CD4-positive, alpha-beta T cell treated with Interleukin-15 for 4 hours (primary cell): ENCODE results near the gene JUN.
A peak's percentile ranks its signal among the peaks of the same experiment; 100 is the strongest.
"Not testable (repeated sequence)": the region's sequence is repeated elsewhere in the genome, so short reads cannot be mapped to it uniquely, and the experiment has no call there.

Source experiments
- DNase-seq: peaks from one replicate; pipeline ENCODE4 v3.0.0-alpha.2; 2020; ENCODE audit warnings: low spot score

Gene JUN

GRCh38 chr1:58808077-58808476, 24.2 kb upstream of the JUN start:
- no peak for DNase-seq

DNA sequence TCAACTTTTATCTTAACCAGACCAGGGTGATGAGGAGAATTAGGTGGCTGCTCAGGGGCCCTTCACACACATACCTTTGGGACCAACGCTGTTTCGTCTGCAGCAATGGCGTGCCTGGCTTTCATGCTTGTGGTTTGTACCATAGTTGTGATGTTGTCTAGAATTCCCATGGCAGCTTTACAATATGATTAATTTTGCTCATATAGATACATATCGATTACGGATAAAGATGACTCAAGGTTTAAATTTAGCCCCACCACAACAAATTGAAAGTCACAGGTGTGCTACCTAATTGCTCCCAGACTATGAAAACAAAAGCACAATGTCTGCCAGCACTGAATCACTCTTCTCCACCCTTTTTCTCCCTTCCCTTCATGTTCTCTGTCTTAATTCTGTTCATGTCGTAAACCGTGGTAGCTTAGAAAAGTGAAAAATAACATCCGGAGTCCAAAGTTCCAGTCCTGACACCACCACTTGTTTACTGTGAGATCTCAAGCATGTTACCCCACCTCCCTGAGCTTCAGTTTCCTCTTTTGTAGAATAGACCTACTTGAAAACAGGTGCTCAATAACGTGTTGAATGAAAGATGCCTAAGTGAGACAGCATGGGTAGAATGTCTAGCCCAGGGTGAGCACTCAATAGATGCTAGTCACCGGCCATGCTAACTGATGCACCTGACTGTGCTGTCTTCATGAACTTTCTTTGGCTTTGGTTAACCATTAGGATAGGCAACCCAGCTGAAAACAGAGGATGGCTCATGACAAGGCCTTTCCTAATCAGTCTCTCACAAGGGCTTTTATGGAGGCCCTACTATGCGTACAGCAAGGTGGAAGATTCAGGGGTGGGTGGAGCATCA, 22.1 kb upstream of the JUN start:
- DNase-seq: no peak

DNA sequence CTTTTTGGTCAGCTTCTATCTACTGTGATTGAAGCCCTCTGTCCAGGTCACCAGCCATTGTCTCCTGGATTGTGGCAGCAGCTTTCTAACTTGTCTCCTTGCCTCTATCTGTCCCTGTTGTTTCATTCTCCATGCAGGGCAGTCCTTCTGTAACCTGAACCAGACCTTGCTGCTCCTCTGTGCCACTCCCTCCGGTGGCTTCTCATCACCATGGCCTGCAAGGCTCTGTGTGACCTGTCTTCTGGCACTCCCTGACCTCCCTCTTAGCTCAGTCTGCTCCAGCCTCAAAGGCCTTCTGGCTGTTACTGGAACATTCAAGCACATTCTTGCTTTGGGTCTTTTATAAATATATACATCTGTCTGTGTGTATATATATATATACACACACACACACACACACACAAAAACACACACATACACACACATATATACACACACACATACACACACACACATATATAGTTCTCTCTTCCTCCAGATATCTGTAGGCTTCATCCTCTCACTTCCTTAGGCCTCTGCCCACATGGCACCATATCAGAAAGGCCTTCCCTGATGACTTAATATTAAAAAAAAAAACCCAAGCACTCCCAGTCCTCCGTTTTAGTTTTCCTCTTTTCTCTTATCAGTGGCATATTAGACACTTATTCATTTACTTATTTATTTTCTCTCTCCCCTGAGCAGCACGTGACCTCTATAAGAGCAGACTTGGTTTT, 21.2 kb upstream of the JUN start:
- no peak for DNase-seq

DNA sequence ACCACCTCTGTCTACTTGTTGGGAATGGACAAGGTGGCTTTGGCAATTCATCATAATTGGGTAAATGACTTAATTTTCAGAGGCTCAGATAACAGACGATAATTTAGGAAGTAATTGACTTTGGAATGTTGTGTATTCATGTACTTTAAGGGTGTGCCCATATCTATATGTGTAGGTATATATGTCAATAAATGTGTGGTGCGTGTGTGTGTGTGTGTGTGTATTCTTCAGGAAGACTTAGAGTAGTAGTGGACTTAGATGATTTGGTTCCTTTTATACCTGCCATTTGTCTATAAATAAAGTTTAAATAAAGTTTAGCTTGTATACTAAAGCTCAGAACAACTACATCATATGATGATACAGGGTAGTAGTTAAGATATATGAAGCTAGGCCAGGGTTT, 20.0 kb upstream of the JUN start:
- no peak for DNase-seq

- DNase-seq: no peak
Observed at GRCh38 chr1:58802640-58803399, 19.0 kb upstream of the JUN start.

DNA sequence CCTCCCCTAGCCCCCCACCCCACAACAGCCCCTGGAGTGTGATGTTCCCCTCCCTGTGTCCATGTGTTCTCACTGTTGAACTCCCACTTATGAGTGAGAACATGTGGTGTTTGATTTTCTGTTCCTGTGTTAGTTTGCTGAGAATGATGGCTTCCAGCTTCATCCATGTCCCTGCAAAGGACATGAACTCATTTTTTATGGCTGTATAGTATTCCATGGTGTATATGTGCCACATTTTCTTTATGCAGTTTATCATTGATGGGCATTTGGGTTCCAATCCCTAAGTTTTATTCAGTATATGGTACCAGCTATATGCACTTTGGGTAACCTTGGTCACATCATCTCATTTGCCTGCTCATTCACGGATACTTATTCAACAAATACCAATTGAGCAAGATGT, 17.4 kb upstream of the JUN start:
- DNase-seq: not testable (repeated sequence)

DNA sequence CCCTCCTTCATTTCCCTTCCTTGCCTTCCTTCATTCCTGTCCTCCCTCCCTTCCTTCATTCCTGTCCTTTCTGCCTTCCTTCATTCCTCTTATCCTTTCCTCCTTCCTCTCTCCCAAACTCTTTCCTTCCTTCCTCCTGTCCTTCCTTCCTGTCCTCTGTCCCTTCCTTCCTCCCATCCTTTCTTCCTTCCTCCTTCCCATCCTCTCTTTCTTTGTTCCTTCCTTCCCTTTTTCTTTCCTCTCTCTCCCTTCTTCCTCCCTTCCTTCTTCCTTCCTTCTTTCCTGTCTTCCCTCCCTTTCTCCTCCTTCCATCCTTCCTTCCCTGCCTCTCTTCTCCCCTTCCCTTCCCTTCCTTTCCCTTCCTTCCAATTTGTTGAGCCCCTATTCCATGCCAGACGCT, 15.8 kb upstream of the JUN start:
- no peak for DNase-seq

- DNase-seq: no peak
Observed at GRCh38 chr1:58798910-58799442, 15.1 kb upstream of the JUN start.

- no peak for DNase-seq
Observed at GRCh38 chr1:58796416-58796815, 12.6 kb upstream of the JUN start.

GRCh38 chr1:58794585-58794984, 10.7 kb upstream of the JUN start:
- no peak for DNase-seq

GRCh38 chr1:58792846-58793245, 9.0 kb upstream of the JUN start:
- no peak for DNase-seq

DNA sequence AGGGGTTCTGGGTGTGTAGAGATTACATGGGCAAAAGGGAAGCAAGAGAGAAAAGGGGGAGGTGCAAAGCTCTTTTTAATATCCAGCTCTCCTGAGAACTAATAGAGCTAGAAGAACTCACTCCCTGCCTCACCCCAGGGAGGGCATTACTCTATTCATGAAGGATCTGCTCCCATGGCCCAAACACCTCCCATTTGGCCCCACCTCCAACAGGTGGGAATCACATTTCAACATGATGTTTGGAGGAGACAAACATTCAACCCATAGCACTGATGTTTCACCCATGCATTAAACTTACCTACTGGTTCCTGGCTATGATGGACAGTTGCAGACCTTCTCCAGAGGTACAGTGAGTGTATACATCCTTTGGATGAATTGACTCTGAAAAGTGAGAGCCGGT, 7.3 kb upstream of the JUN start:
- DNase-seq: no peak

DNA sequence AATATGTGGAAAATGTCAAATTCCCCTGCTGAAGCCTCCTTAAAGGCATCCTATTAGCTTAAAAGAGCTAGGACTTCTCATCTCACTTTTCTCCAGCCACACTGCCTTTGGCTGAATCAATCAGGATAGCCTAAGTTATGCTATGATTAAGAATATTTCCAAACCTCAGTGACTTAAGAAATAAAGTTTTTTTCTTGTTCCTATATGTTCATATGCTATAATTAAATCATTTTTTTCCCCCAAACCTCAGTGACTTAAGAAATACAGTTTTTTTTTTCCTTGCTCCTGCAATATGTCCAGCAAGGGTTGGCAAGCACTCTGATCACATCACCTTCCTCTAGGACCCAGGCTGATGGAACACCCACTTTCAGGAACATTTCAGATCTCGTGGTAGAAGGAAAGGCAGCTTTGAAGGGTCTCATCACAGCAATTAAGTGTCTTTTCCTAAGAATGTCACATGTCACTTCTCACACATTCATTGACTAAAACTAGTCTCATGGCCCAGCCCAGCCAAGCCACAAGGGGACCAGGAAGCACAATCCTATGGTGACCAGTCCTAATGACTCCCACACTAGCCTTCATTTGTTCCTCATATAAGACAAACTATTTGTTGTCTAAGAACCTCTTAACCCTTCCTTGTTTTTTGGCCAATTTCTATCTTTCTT, 6.3 kb upstream of the JUN start:
- DNase-seq: no peak

GRCh38 chr1:58789322-58789856, 5.5 kb upstream of the JUN start:
- no peak for DNase-seq

- DNase-seq: no peak
Observed at GRCh38 chr1:58788259-58788658, 4.4 kb upstream of the JUN start.

- no peak for DNase-seq
Observed at GRCh38 chr1:58786927-58787245, 3.0 kb upstream of the JUN start.

DNA sequence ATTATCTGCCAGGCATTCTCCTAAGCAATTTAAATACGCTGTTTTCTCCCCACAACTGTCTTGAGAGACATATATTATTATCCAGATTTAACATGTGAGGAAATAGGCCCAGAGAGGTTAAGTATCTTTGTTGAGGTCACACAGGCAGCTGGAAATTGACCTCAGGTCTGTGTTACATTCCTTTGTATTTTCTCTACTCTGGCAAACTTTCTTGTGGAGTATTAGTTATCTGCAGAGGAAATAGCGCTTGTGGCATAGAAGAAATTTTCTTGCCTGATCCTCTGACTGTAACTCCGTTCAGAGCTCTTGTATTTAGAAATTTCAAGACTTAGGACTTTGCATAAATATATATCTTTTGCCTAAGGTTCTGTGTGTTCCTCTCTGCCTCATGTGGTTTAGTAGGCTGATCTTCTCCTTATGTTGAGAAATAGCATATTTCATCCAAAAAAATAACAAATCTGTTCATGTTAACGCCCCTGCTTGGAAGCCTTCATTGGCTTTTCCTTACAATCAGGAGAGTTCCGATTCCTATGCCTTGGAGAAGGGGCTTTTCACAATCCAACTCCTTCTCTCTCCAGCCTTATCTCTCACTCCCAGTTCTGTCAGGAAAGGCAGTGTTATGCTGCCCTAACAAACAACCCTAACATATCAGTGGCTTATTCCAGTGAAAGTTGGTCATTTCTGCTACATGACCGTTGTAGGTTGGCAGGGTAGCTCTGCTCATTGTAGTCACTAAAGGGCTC, 2.5 kb upstream of the JUN start:
- DNase-seq: no peak

DNA sequence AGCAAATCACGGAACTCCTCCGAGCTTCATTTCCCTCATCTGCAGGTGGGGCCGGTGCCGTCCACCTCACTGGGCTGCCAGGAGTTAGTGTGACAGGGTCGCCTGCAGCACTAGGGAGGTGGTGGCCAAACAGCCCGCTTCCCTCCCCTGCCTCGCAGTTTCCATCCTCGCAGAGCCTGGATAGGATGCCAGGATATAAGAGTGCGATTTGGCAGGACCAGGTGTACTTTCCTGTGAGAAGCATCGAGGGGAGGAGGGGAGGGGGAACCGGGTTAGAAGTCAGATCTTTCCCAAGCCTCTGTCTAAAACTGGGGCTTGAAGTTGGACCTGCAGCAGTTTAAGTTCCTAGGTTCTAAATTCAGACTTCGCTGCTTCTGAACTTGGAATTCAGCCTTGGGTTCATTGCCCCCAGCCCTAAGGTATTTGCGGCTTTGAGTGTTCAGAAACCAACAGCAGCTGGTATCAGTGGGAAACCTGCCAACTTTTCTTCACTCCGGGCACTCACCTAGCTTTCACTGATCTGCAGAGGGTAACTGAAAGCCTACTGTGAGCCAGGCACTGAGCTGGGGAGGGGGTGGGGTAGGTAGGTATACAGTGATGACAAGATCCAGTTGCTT, 1.7 kb upstream of the JUN start:
- DNase-seq: peak; percentile 24

DNA sequence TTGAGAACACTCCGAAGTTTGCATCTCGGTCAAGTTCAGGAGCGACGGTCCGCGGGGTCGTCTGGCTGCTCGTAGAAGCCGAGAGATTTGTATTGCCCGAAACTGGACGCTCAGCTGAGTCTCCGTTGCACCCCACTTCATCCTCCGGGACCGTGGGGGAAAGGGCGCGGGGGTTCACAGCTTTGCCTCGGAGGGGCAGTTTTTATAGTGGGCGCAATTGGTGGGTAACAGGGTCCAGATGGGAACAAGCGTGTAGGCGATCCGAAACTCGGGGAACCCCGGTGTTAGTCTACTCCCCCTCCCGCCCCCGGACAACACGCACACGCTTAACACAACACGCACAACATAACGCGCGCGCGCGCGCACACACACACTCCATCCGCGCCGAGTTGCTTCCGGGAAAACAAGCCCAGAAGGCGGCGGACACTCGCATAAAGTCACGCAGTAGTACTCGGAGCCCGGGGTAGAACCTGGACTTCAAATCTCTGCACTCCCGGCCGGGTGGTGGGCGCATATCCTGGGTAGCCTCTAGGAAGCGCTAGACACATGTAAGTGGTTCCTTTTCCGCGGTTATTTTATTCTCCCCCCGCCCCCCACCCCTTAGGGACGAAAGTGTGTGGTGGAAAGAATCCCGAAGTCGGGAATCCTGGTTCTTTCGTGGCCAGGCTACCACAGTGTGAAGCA, 1.1 kb upstream of the JUN start:
- peak; percentile 84 for DNase-seq
